ENCODE data around the gene TSPAN32. TPM values are rescaled to one million over a fixed set of nuclear protein-coding genes. Genes with fewer than 3 reads are reported as not detected.
"Not testable (repeated sequence)": the region's sequence is repeated elsewhere in the genome, so short reads cannot be mapped to it uniquely, and the experiment has no call there.

Gene TSPAN32
- polyA plus RNA-seq, 3 donors from 2014 or later = 132 to 223 (median 200) TPM

- Mint-ChIP-seq H3K4me3 (no peak overlapping the region), H3K4me1 (no peaks in the 10 kb centered on the region), H3K27ac (peak overlapping the region in 1 of 6 donors; percentile 30), H3K27me3 (ENCODE audit: low read depth in 3 of 3) (peaks cover 0 to 3% (median 1%) of the 10 kb centered on the region in 3 donors), H3K36me3 (no peaks in the 10 kb centered on the region), H3K9me3 (no peaks in the 10 kb centered on the region)
- no peak for DNase-seq
These were observed 57.7 kb downstream of the TSPAN32 start for GRCh38 chr11:2359557-2359956.

GRCh38 chr11:2360081-2360642 lies 58.3 kb downstream of the TSPAN32 start:
- H3K4me3 Mint-ChIP-seq = no peak overlapping the region
- H3K4me1 Mint-ChIP-seq = no peaks in the 10 kb centered on the region
- H3K36me3 Mint-ChIP-seq = no peaks in the 10 kb centered on the region
- H3K9me3 Mint-ChIP-seq = no peaks in the 10 kb centered on the region
- H3K27ac Mint-ChIP-seq = no peak overlapping the region
- peaks cover 0 to 6% (median 1%) of the 10 kb centered on the region in 3 donors for H3K27me3 Mint-ChIP-seq (ENCODE audit: low read depth in 3 of 3)
- DNase-seq = no peak

GRCh38 chr11:2361565-2361964 lies 59.8 kb downstream of the TSPAN32 start:
- no peak overlapping the region for H3K4me3 Mint-ChIP-seq
- no peaks in the 10 kb centered on the region for H3K9me3 Mint-ChIP-seq
- H3K36me3 Mint-ChIP-seq = no peaks in the 10 kb centered on the region
- peaks cover 0 to 6% (median 1%) of the 10 kb centered on the region in 3 donors for H3K27me3 Mint-ChIP-seq (ENCODE audit: low read depth in 3 of 3)
- H3K27ac Mint-ChIP-seq = no peak overlapping the region
- no peak for DNase-seq
- no peaks in the 10 kb centered on the region for H3K4me1 Mint-ChIP-seq

- no peaks in the 10 kb centered on the region for H3K36me3 Mint-ChIP-seq
- H3K4me1 Mint-ChIP-seq = no peaks in the 10 kb centered on the region
- DNase-seq = no peak
- H3K27me3 Mint-ChIP-seq (ENCODE audit: low read depth in 3 of 3) = peaks cover 0 to 6% (median 1%) of the 10 kb centered on the region in 3 donors
- no peak overlapping the region for H3K27ac Mint-ChIP-seq
- H3K4me3 Mint-ChIP-seq = no peak overlapping the region
- H3K9me3 Mint-ChIP-seq = no peaks in the 10 kb centered on the region
These were observed 60.6 kb downstream of the TSPAN32 start for GRCh38 chr11:2362414-2362813.

GRCh38 chr11:2363130-2363529 lies 61.3 kb downstream of the TSPAN32 start:
- Mint-ChIP-seq H3K4me1 (no peaks in the 10 kb centered on the region), H3K9me3 (no peaks in the 10 kb centered on the region), H3K27ac (no peak overlapping the region), H3K27me3 (ENCODE audit: low read depth in 3 of 3) (peaks cover 0 to 9% (median 1%) of the 10 kb centered on the region in 3 donors), H3K4me3 (no peak overlapping the region), H3K36me3 (no peaks in the 10 kb centered on the region)
- DNase-seq = no peak

- Mint-ChIP-seq H3K4me3 (no peak overlapping the region), H3K4me1 (no peaks in the 10 kb centered on the region), H3K27ac (no peak overlapping the region), H3K36me3 (no peaks in the 10 kb centered on the region), H3K9me3 (no peaks in the 10 kb centered on the region), H3K27me3 (ENCODE audit: low read depth in 3 of 3) (peaks cover 0 to 9% (median 0%) of the 10 kb centered on the region in 3 donors)
- no peak for DNase-seq
These were observed 62.0 kb downstream of the TSPAN32 start for GRCh38 chr11:2363577-2364370.

- H3K36me3 Mint-ChIP-seq, H3K27ac Mint-ChIP-seq, H3K4me3 Mint-ChIP-seq, H3K4me1 Mint-ChIP-seq, H3K9me3 Mint-ChIP-seq, DNase-seq: not testable (repeated sequence)
- peaks cover 0 to 11% (median 0%) of the 10 kb centered on the region in 3 donors for H3K27me3 Mint-ChIP-seq (ENCODE audit: low read depth in 3 of 3)
These were observed 62.6 kb downstream of the TSPAN32 start for GRCh38 chr11:2364386-2364785.

- no peaks in the 10 kb centered on the region for H3K9me3 Mint-ChIP-seq
- no peak overlapping the region for H3K27ac Mint-ChIP-seq
- H3K4me3 Mint-ChIP-seq = no peak overlapping the region
- H3K27me3 Mint-ChIP-seq (ENCODE audit: low read depth in 3 of 3) = peaks cover 0 to 11% (median 0%) of the 10 kb centered on the region in 3 donors
- no peak for DNase-seq
- no peaks in the 10 kb centered on the region for H3K4me1 Mint-ChIP-seq
- no peaks in the 10 kb centered on the region for H3K36me3 Mint-ChIP-seq
These were observed 63.9 kb downstream of the TSPAN32 start for GRCh38 chr11:2365571-2366210.

- H3K4me1 Mint-ChIP-seq = no peaks in the 10 kb centered on the region
- H3K27ac Mint-ChIP-seq = no peak overlapping the region
- H3K9me3 Mint-ChIP-seq = no peaks in the 10 kb centered on the region
- peaks cover 0 to 11% (median 0%) of the 10 kb centered on the region in 3 donors for H3K27me3 Mint-ChIP-seq (ENCODE audit: low read depth in 3 of 3)
- no peak overlapping the region for H3K4me3 Mint-ChIP-seq
- no peak for DNase-seq
- H3K36me3 Mint-ChIP-seq = no peaks in the 10 kb centered on the region
These were observed 64.5 kb downstream of the TSPAN32 start for GRCh38 chr11:2366276-2366675.

- H3K27me3 Mint-ChIP-seq (ENCODE audit: low read depth in 3 of 3) = peaks cover 0 to 11% (median 0%) of the 10 kb centered on the region in 3 donors
- no peak overlapping the region for H3K27ac Mint-ChIP-seq
- H3K36me3 Mint-ChIP-seq = no peaks in the 10 kb centered on the region
- H3K9me3 Mint-ChIP-seq = no peaks in the 10 kb centered on the region
- no peak for DNase-seq
- no peak overlapping the region for H3K4me3 Mint-ChIP-seq
- H3K4me1 Mint-ChIP-seq = no peaks in the 10 kb centered on the region
These were observed 64.9 kb downstream of the TSPAN32 start for GRCh38 chr11:2366733-2367132.

- DNase-seq = no peak
- no peak overlapping the region for H3K27ac Mint-ChIP-seq
- peaks cover 0 to 10% (median 0%) of the 10 kb centered on the region in 3 donors for H3K27me3 Mint-ChIP-seq (ENCODE audit: low read depth in 3 of 3)
- no peaks in the 10 kb centered on the region for H3K9me3 Mint-ChIP-seq
- H3K4me1 Mint-ChIP-seq = no peaks in the 10 kb centered on the region
- no peak overlapping the region for H3K4me3 Mint-ChIP-seq
- H3K36me3 Mint-ChIP-seq = no peaks in the 10 kb centered on the region
These were observed 65.7 kb downstream of the TSPAN32 start for GRCh38 chr11:2367266-2368160.
